ENCODE measurements around the gene DSE. TPM values are rescaled to one million over a fixed set of nuclear protein-coding genes. Genes with fewer than 3 reads are reported as not detected.
A peak's percentile ranks its signal among the peaks of the same experiment; 100 is the strongest.

The DSE gene
- polyA plus RNA-seq, 3 donors: 14.6 to 36.5 (median 28.4) TPM

GRCh38 chr6:116485559-116486184 lies 114.9 kb downstream of the DSE start:
- Histone ChIP-seq H3K9me3 (replicated peaks in 1 of 2; ENCODE audit: control insufficient read depth in 1 of 2, insufficient read depth in 1 of 2, low read length in 2 of 2) (no peaks in the 10 kb centered on the region), H2AFZ (ENCODE audit: insufficient read depth, low read depth, low read length, poor library complexity, severe bottlenecking) (no peak overlapping the region), H3K4me2 (replicated peaks; ENCODE audit: extremely low read depth, low read length, poor library complexity, severe bottlenecking) (no peak overlapping the region), H3K9ac (ENCODE audit: insufficient read depth, low read length, poor library complexity, severe bottlenecking) (no peak overlapping the region), H3K4me3 (replicated peaks in 1 of 3; ENCODE audit: low read depth in 2 of 3, low read length in 3 of 3) (no peak overlapping the region), H3K27ac (ENCODE audit: low read depth in 1 of 2, low read length in 2 of 2) (no peak overlapping the region), H3K79me2 (ENCODE audit: insufficient read depth, low read length) (no peaks in the 10 kb centered on the region), H3K4me1 (ENCODE audit: control insufficient read depth in 1 of 2, insufficient read depth in 2 of 2, low read length in 2 of 2) (no peaks in the 10 kb centered on the region), H3K36me3 (replicated peaks in 1 of 2; ENCODE audit: control insufficient read depth in 1 of 2, insufficient read depth in 2 of 2, low read length in 2 of 2) (no peaks in the 10 kb centered on the region), H3K27me3 (ENCODE audit: control insufficient read depth in 2 of 2, insufficient read depth in 2 of 2, low read length in 2 of 2) (no peaks in the 10 kb centered on the region), H4K20me1 (ENCODE audit: insufficient read depth, low read length) (no peaks in the 10 kb centered on the region)
- Mint-ChIP-seq H3K27me3 (ENCODE audit: low read depth in 3 of 3) (peaks cover 0 to 1% (median 0%) of the 10 kb centered on the region in 3 donors), H3K9me3 (peaks cover 0 to 9% (median 2%) of the 10 kb centered on the region in 7 donors), H3K27ac (peak overlapping the region in 1 of 7 donors; percentile 66), H3K36me3 (no peaks in the 10 kb centered on the region), H3K4me1 (peaks cover 3% of the 10 kb centered on the region), H3K4me3 (no peak overlapping the region)
- intact Hi-C loops (cut with micrococcal nuclease): no loop called here
- WGBS (ENCODE audit: insufficient coverage): 20% methylated on average over 1 of the region's 5 CpGs
- TF ChIP-seq CTCF (IDR thresholded peaks at IDR 0.05): no peak
- DNase-seq: no peak

GRCh38 chr6:116491610-116492330 lies 121.0 kb downstream of the DSE start:
- Mint-ChIP-seq H3K4me3 (no peak overlapping the region), H3K27ac (peak overlapping the region in 1 of 7 donors; percentile 50), H3K27me3 (ENCODE audit: low read depth in 3 of 3) (peaks cover 0 to 3% (median 2%) of the 10 kb centered on the region in 3 donors), H3K4me1 (peaks cover 8% of the 10 kb centered on the region), H3K9me3 (peaks cover 0 to 9% (median 3%) of the 10 kb centered on the region in 7 donors), H3K36me3 (no peaks in the 10 kb centered on the region)
- Histone ChIP-seq H3K36me3 (replicated peaks in 1 of 2; ENCODE audit: control insufficient read depth in 1 of 2, insufficient read depth in 2 of 2, low read length in 2 of 2) (no peaks in the 10 kb centered on the region), H3K9me3 (replicated peaks in 1 of 2; ENCODE audit: control insufficient read depth in 1 of 2, insufficient read depth in 1 of 2, low read length in 2 of 2) (no peaks in the 10 kb centered on the region), H3K4me1 (ENCODE audit: control insufficient read depth in 1 of 2, insufficient read depth in 2 of 2, low read length in 2 of 2) (peaks cover 0 to 8% of the 10 kb centered on the region in 2 donors), H3K27me3 (ENCODE audit: control insufficient read depth in 2 of 2, insufficient read depth in 2 of 2, low read length in 2 of 2) (no peaks in the 10 kb centered on the region), H3K27ac (ENCODE audit: low read depth in 1 of 2, low read length in 2 of 2) (no peak overlapping the region), H2AFZ (ENCODE audit: insufficient read depth, low read depth, low read length, poor library complexity, severe bottlenecking) (no peak overlapping the region), H3K4me3 (replicated peaks in 1 of 3; ENCODE audit: low read depth in 2 of 3, low read length in 3 of 3) (no peak overlapping the region), H3K79me2 (ENCODE audit: insufficient read depth, low read length) (no peaks in the 10 kb centered on the region), H3K4me2 (replicated peaks; ENCODE audit: extremely low read depth, low read length, poor library complexity, severe bottlenecking) (no peak overlapping the region), H3K9ac (ENCODE audit: insufficient read depth, low read length, poor library complexity, severe bottlenecking) (no peak overlapping the region), H4K20me1 (ENCODE audit: insufficient read depth, low read length) (no peaks in the 10 kb centered on the region)
- intact Hi-C loops (cut with micrococcal nuclease): no loop called here
- no peak for DNase-seq
- no peak for TF ChIP-seq CTCF (IDR thresholded peaks at IDR 0.05)
- no CpG with 5 or more reads among the region's 1 CpG for WGBS (ENCODE audit: insufficient coverage)
